Left cardiac atrium (tissue), 4 donors: ENCODE results near the gene GTF2H3. TPM values are rescaled to one million over a fixed set of nuclear protein-coding genes. Genes with fewer than 3 reads are reported as not detected.
A peak's percentile ranks its signal among the peaks of the same experiment; 100 is the strongest.
"Not testable (repeated sequence)": the region's sequence is repeated elsewhere in the genome, so short reads cannot be mapped to it uniquely, and the experiment has no call there.

Source experiments
- ATAC-seq, 2 donors: fragments of 200-7000 bp; cut with Tn5 transposase; one replicate each; pipeline ENCODE4 v1.9.1; 2020; ENCODE audit warnings: mild to moderate bottlenecking in 2 of 2, moderate library complexity in 2 of 2
- DNase-seq: peaks from one replicate; pipeline ENCODE4 v3.0.0-alpha.2; 2020
- intact Hi-C, 2 donors: fragments of 100-400 bp; cut with DNase I; formaldehyde crosslinking; loops; one replicate each; pipeline versions ENCODE4 v1.14.1 to v1.15.1; 2022 to 2023
- long read RNA-seq: library from polyadenylated mRNA; unstranded; transcript quantifications from one replicate; pipeline ENCODE4 v2.0.0, GENCODE V29; 2021
- total RNA-seq, 2 donors: library from RNA; stranded (reverse); fragmentation: NEBNext Ultra II Directional; extraction: Animal tissue kit (Norgen Biotek cat#: 25700); gene quantifications; one replicate each; pipeline ENCODE4 v1.2.1, GENCODE V29; 2021
- donor health status: DM: no; HTN: yes; CAD: no.
- donor health status: DM: no; HTN: yes; CAD: no; lungs with severe emphysema.
- donor health status: DM: yes; HTN: yes; CAD: no.
- donor health status: Dilated cardiomyopathy.

Gene GTF2H3
- total RNA-seq = 10 to 100 TPM; 11.7 to 16.5 TPM
- long read RNA-seq, partial matches to known transcripts = 0 of 2 reads
- long read RNA-seq, other reads (novel, unspliced or antisense) = 0 of 2 reads

GRCh38 chr12:123633379-123634141, at the start of gene GTF2H3, which contains the start of gene EIF2B1:
GTF2H3 (plus strand) TSS chr12:123633829; CDS start chr12:123633860, 31 bp downstream.
EIF2B1 (minus strand) TSS chr12:123633686; CDS start chr12:123633557, 129 bp downstream.
- intact Hi-C loops = no loop called here
- peak; percentile 97 for DNase-seq
- peak; percentile 99 to 100 for ATAC-seq

GRCh38 chr12:123591702-123592481, 41.7 kb upstream of the GTF2H3 start:
- DNase-seq (no peak), ATAC-seq (peak in 1 of 2 donors; percentile 34)
- intact Hi-C loops = no loop called here

- intact Hi-C loops = no loop called here
- DNase-seq (no peak), ATAC-seq (no peak)
Measured at GRCh38 chr12:123595729-123596128, 37.9 kb upstream of the GTF2H3 start.

- DNase-seq (no peak), ATAC-seq (no peak)
- intact Hi-C loops = no loop called here
Measured at GRCh38 chr12:123597100-123597499, 36.5 kb upstream of the GTF2H3 start.

GRCh38 chr12:123598522-123598921, 35.1 kb upstream of the GTF2H3 start:
- intact Hi-C loops = no loop called here
- DNase-seq = no peak
- no peak for ATAC-seq

- ATAC-seq (no peak), DNase-seq (no peak)
- intact Hi-C loops = no loop called here
Measured at GRCh38 chr12:123599310-123599709, 34.3 kb upstream of the GTF2H3 start.

- intact Hi-C loops = loop anchor here in 1 of 2 donors (2.0 kb wide), 1 partner anchor 329 kb away; the partner anchor contains the start of gene CDK2AP1
- ATAC-seq (no peak), DNase-seq (no peak)
Measured at GRCh38 chr12:123599721-123600120, 33.9 kb upstream of the GTF2H3 start.

GRCh38 chr12:123601602-123602489, 31.8 kb upstream of the GTF2H3 start, which contains the start of gene DDX55:
DDX55 (plus strand) TSS chr12:123602099; CDS start chr12:123602149, 50 bp downstream.
- peak; percentile 87 for DNase-seq
- intact Hi-C loops = loop anchor here in 1 of 2 donors (2.0 kb wide), 1 partner anchor 331 kb away; the partner anchor contains the start of gene CDK2AP1
- peak; percentile 98 for ATAC-seq

GRCh38 chr12:123602651-123603195, 30.9 kb upstream of the GTF2H3 start:
- ATAC-seq (no peak), DNase-seq (no peak)
- intact Hi-C loops = no loop called here

- ATAC-seq, DNase-seq, intact Hi-C loops: not testable (repeated sequence)
Measured at GRCh38 chr12:123603495-123603894, 30.1 kb upstream of the GTF2H3 start.

- intact Hi-C loops = no loop called here
- DNase-seq = no peak
- ATAC-seq = no peak
Measured at GRCh38 chr12:123607756-123608155, 25.9 kb upstream of the GTF2H3 start.

GRCh38 chr12:123608182-123608581, 25.4 kb upstream of the GTF2H3 start:
- intact Hi-C loops = no loop called here
- ATAC-seq = no peak

GRCh38 chr12:123614110-123614509, 19.5 kb upstream of the GTF2H3 start:
- DNase-seq (no peak), ATAC-seq (no peak)

More at GRCh38 chr12:123608182-123608581, 25.4 kb upstream of the GTF2H3 start:
- DNase-seq = no peak

GRCh38 chr12:123614531-123614930, 19.1 kb upstream of the GTF2H3 start:
- ATAC-seq = peak; percentile 70 to 73
- DNase-seq = peak; percentile 42
- intact Hi-C loops = no loop called here

More at GRCh38 chr12:123614110-123614509, 19.5 kb upstream of the GTF2H3 start:
- intact Hi-C loops = no loop called here

- no peak for DNase-seq
- intact Hi-C loops = no loop called here
- no peak for ATAC-seq
Measured at GRCh38 chr12:123617144-123617543, 16.5 kb upstream of the GTF2H3 start.

- intact Hi-C loops = no loop called here
- DNase-seq (no peak), ATAC-seq (no peak)
Measured at GRCh38 chr12:123617580-123617979, 16.0 kb upstream of the GTF2H3 start.

GRCh38 chr12:123621101-123621500, 12.5 kb upstream of the GTF2H3 start:
- intact Hi-C loops = no loop called here

More at GRCh38 chr12:123621101-123621500, 12.5 kb upstream of the GTF2H3 start:
- no peak for DNase-seq
- no peak for ATAC-seq
